ENCODE measurements around the gene COL6A2. TPM values are rescaled to one million over a fixed set of nuclear protein-coding genes. Genes with fewer than 3 reads are reported as not detected.

Gene COL6A2
- polyA plus RNA-seq, 3 donors = 0.01 TPM; not detected in 2

GRCh38 chr21:46082963-46083790 lies 14.7 kb upstream of the COL6A2 start:
- H3K27me3 ChIP-seq (ENCODE audit: control insufficient read depth in 2 of 2, insufficient read depth in 2 of 2, low read length in 2 of 2) = no peaks in the 10 kb centered on the region

DNA sequence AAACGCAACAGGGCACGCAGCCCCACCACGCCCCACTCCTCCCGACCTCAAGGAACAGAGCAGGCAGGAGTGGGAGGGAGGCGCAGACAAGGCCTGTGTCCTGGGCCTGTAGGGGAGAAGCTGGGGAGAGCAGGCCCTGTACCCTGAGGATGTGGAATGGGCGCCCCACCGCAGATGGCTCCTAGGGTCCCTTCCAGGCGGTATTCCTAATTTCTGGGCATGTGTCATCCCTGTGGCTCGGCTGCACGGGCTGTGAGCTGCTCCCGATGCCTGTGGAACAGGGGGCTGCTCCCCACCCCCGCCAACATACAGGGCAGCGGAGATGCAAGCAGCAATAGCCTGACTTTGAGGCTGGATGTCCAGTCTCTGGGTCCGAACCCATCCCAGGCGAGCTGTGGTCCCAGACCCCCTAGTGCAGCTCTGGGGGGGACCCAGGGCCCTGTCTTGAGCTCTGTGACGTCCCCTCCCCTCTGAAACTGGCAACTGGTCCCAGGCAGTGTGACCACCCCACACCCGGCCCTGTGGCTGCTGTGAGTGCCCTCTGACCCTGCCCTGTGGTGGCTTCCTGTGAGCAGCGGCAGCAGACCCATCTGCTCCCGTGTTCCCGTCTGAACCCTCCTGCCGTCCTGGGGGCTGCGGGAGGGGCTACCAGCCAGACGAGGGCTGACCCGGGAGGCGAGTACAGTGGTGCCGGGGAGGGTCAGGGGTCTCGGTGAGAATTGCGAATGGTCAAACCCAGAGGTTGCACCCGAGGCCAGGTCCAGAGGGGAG lies 13.9 kb upstream of the COL6A2 start:
- intact Hi-C loops (cut with micrococcal nuclease) = no loop called here
- no peaks in the 10 kb centered on the region for H3K27me3 ChIP-seq (ENCODE audit: control insufficient read depth in 2 of 2, insufficient read depth in 2 of 2, low read length in 2 of 2)
- H3K9me3 ChIP-seq (replicated peaks in 1 of 2; ENCODE audit: control insufficient read depth in 1 of 2, insufficient read depth in 1 of 2, low read length in 2 of 2) = peaks cover 0 to 12% of the 10 kb centered on the region in 2 donors
- DNase-seq = no peak
- H3K4me1 ChIP-seq (ENCODE audit: control insufficient read depth in 1 of 2, insufficient read depth in 2 of 2, low read length in 2 of 2) = no peaks in the 10 kb centered on the region
- 96% methylated on average over 27 of the region's 29 CpGs for WGBS (ENCODE audit: insufficient coverage)
- Mint-ChIP-seq H3K4me3 (no peak overlapping the region), H3K27ac (no peak overlapping the region), H3K27me3 (ENCODE audit: low read depth in 3 of 3) (peaks cover 0 to 6% (median 0%) of the 10 kb centered on the region in 3 donors), H3K9me3 (peaks cover 7 to 23% (median 14%) of the 10 kb centered on the region in 7 donors), H3K36me3 (no peaks in the 10 kb centered on the region), H3K4me1 (no peaks in the 10 kb centered on the region)
- no peaks in the 10 kb centered on the region for H4K20me1 ChIP-seq (ENCODE audit: insufficient read depth, low read length)
- no peak overlapping the region for H2AFZ ChIP-seq (ENCODE audit: insufficient read depth, low read depth, low read length, poor library complexity, severe bottlenecking)
- H3K79me2 ChIP-seq (ENCODE audit: insufficient read depth, low read length) = no peaks in the 10 kb centered on the region
- H3K27ac ChIP-seq (ENCODE audit: low read depth in 1 of 2, low read length in 2 of 2) = no peak overlapping the region
- TF ChIP-seq, protein P1, sequence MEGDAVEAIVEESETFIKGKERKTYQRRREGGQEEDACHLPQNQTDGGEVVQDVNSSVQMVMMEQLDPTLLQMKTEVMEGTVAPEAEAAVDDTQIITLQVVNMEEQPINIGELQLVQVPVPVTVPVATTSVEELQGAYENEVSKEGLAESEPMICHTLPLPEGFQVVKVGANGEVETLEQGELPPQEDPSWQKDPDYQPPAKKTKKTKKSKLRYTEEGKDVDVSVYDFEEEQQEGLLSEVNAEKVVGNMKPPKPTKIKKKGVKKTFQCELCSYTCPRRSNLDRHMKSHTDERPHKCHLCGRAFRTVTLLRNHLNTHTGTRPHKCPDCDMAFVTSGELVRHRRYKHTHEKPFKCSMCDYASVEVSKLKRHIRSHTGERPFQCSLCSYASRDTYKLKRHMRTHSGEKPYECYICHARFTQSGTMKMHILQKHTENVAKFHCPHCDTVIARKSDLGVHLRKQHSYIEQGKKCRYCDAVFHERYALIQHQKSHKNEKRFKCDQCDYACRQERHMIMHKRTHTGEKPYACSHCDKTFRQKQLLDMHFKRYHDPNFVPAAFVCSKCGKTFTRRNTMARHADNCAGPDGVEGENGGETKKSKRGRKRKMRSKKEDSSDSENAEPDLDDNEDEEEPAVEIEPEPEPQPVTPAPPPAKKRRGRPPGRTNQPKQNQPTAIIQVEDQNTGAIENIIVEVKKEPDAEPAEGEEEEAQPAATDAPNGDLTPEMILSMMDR (IDR thresholded peaks at IDR 0.05) = no peak
- no peak overlapping the region for H3K9ac ChIP-seq (ENCODE audit: insufficient read depth, low read length, poor library complexity, severe bottlenecking)
- H3K4me2 ChIP-seq (replicated peaks; ENCODE audit: extremely low read depth, low read length, poor library complexity, severe bottlenecking) = no peak overlapping the region
- no peak overlapping the region for H3K4me3 ChIP-seq (replicated peaks in 1 of 3; ENCODE audit: low read depth in 2 of 3, low read length in 3 of 3)
- H3K36me3 ChIP-seq (replicated peaks in 1 of 2; ENCODE audit: control insufficient read depth in 1 of 2, insufficient read depth in 2 of 2, low read length in 2 of 2) = no peaks in the 10 kb centered on the region

More at GRCh38 chr21:46082963-46083790, 14.7 kb upstream of the COL6A2 start:
- Histone ChIP-seq H3K4me2 (replicated peaks; ENCODE audit: extremely low read depth, low read length, poor library complexity, severe bottlenecking) (no peak overlapping the region), H3K27ac (ENCODE audit: low read depth in 1 of 2, low read length in 2 of 2) (no peak overlapping the region), H4K20me1 (ENCODE audit: insufficient read depth, low read length) (no peaks in the 10 kb centered on the region), H3K4me3 (replicated peaks in 1 of 3; ENCODE audit: low read depth in 2 of 3, low read length in 3 of 3) (no peak overlapping the region), H3K4me1 (ENCODE audit: control insufficient read depth in 1 of 2, insufficient read depth in 2 of 2, low read length in 2 of 2) (no peaks in the 10 kb centered on the region), H3K79me2 (ENCODE audit: insufficient read depth, low read length) (no peaks in the 10 kb centered on the region), H3K36me3 (replicated peaks in 1 of 2; ENCODE audit: control insufficient read depth in 1 of 2, insufficient read depth in 2 of 2, low read length in 2 of 2) (no peaks in the 10 kb centered on the region), H2AFZ (ENCODE audit: insufficient read depth, low read depth, low read length, poor library complexity, severe bottlenecking) (no peak overlapping the region), H3K9me3 (replicated peaks in 1 of 2; ENCODE audit: control insufficient read depth in 1 of 2, insufficient read depth in 1 of 2, low read length in 2 of 2) (peaks cover 0 to 12% of the 10 kb centered on the region in 2 donors), H3K9ac (ENCODE audit: insufficient read depth, low read length, poor library complexity, severe bottlenecking) (no peak overlapping the region)
- no peaks in the 10 kb centered on the region for H3K4me1 Mint-ChIP-seq
- 92% methylated on average over 31 of the region's 35 CpGs for WGBS (ENCODE audit: insufficient coverage)
- no peak for DNase-seq
- H3K9me3 Mint-ChIP-seq = peaks cover 3 to 17% (median 12%) of the 10 kb centered on the region in 7 donors
- no peaks in the 10 kb centered on the region for H3K36me3 Mint-ChIP-seq
- H3K27me3 Mint-ChIP-seq (ENCODE audit: low read depth in 3 of 3) = peaks cover 0 to 3% (median 0%) of the 10 kb centered on the region in 3 donors
- intact Hi-C loops (cut with micrococcal nuclease) = no loop called here
- H3K27ac Mint-ChIP-seq = no peak overlapping the region
- TF ChIP-seq, protein P1 (IDR thresholded peaks at IDR 0.05) = no peak
- no peak overlapping the region for H3K4me3 Mint-ChIP-seq

All from CD14-positive monocyte (primary cell).